Transverse colon (tissue), 4 donors: ENCODE data around the gene PLCB1. TPM values are rescaled to one million over a fixed set of nuclear protein-coding genes. Genes with fewer than 3 reads are reported as not detected.

Experiments used
- DNase-seq: peaks from one replicate; pipeline ENCODE4 v3.0.0-alpha.2; 2019
- H3K27ac ChIP-seq, 4 donors: fragments of 200-600 bp; sonication (generic); 2 replicates each; pipeline ENCODE4 v1.5.1; 2016 to 2018; ENCODE audit warnings: inconsistent platforms in 4 of 4
- H3K27me3 ChIP-seq: fragments of 200-600 bp; sonication (generic); 2 replicates; pipeline ENCODE4 v1.5.1; 2017; ENCODE audit warnings: inconsistent platforms
- H3K36me3 ChIP-seq, 4 donors: fragments of 200-600 bp; sonication (generic); 2 replicates each; pipeline ENCODE4 v1.5.1; 2017 to 2019; ENCODE audit warnings: inconsistent platforms in 4 of 4
- H3K4me1 ChIP-seq, 4 donors: fragments of 200-600 bp; sonication (generic); 2 replicates each; pipeline ENCODE4 v1.5.1; 2017 to 2020; ENCODE audit warnings: inconsistent platforms in 4 of 4
- H3K4me3 ChIP-seq, 4 donors: fragments of 200-600 bp; sonication (generic); 1 replicate in 1 of 4; 2 replicates in 3 of 4; pipeline versions ENCODE4 v1.5.1 to v1.6.1; 2017 to 2019; ENCODE audit warnings: inconsistent platforms in 4 of 4
- H3K9me3 ChIP-seq, 2 donors: fragments of 200-600 bp; sonication (generic); 2 replicates each; pipeline ENCODE4 v1.5.1; 2017 to 2019; ENCODE audit warnings: inconsistent platforms in 2 of 2
- EP300 ChIP-seq: sonication (generic); formaldehyde crosslinking; IDR thresholded peaks from one replicate; pipeline ENCODE4 v1.6.1; 2017; ENCODE audit warnings: antibody characterized with exemption, low read depth
- POLR2A ChIP-seq: fragments of 450-650 bp; IDR thresholded peaks from one replicate; pipeline ENCODE4 v1.6.1; 2016; ENCODE audit warnings: antibody characterized with exemption, mild to moderate bottlenecking, moderate library complexity
- POLR2AphosphoS5 ChIP-seq, 3 donors: sonication (generic); formaldehyde crosslinking; IDR thresholded peaks; one replicate each; pipeline ENCODE4 v1.6.1; 2016; ENCODE audit warnings: antibody characterized with exemption in 3 of 3
- WGBS, 2 donors: methylation state at CpG; one replicate each; pipeline ENCODE4 v1.1.5; 2018; ENCODE audit warnings: low coverage in 1 of 2; 5-methylcytosine and 5-hydroxymethylcytosine counted together
- in situ Hi-C, 4 donors: fragments of 200-750 bp; cut with MboI; loops; one replicate each; pipeline versions ENCODE4 v1.15.0 to v1.15.1; 2017; ENCODE audit warnings: low sequenced_read_pairs in 3 of 4, low pct_ligation_motif_present in 1 of 4, low pct_unique_long_range_greater_than_20kb in 1 of 4
- intact Hi-C: fragments of 100-400 bp; cut with DNase I; formaldehyde crosslinking; loops from one replicate; pipeline ENCODE4 v1.15.1; 2023; ENCODE audit warnings: low total_unique reads
- total RNA-seq, 4 donors: library from RNA; depleted of rRNA; stranded (reverse); fragments of >200 nt; gene quantifications; one replicate each; pipeline ENCODE4 v1.1.0, GENCODE V29; 2016
- TF ChIP-seq, protein P1 (sequence below), 5 experiments: fragments of 200-600 bp in 3 of 5; fragments of 450-650 bp in 2 of 5; sonication (generic) in 3 of 5; IDR thresholded peaks; 1 replicate in 2 of 5; 2 replicates in 3 of 5; pipeline ENCODE4 v1.5.1; 2016 to 2017; ENCODE audit warnings: antibody characterized with exemption in 5 of 5, inconsistent platforms in 3 of 5, mild to moderate bottlenecking in 2 of 5, moderate library complexity in 1 of 5

PLCB1 gene
- total RNA-seq, 4 donors from 2014 or later, result 13.1 to 18.6 (median 15.8) TPM

DNA sequence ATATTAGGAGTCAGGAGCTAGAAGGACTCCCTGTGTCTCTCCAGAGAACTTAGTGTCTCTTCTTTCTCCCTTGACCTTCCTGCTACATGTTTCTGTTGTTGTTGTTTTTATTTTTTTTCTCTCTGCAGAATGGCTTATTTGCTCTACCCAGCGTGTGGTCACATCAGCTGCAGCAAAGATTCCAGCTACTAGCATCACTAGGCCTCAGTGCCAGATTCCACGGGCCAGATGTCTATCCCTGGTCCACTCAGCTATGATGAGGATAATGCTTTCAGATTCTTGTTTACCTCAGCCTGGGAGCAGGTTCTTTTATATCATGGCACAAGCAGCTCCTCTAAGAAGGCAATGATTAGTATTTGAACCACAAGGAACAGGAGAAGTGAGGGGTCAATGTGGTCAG, 110.0 kb downstream of the PLCB1 start:
- intact Hi-C loops, result no loop called here
- WGBS, 2 donors, result 84 to 94% methylated on average over 2 of the region's 2 CpGs

GRCh38 chr20:8242827-8243724, 111.0 kb downstream of the PLCB1 start:
- 59 to 60% methylated on average over 4 to 7 of the region's 7 CpGs for WGBS, 2 donors
- no peak overlapping the region for H3K27ac ChIP-seq
- in situ Hi-C loops, result no loop called here

More for the DNA sequence above, 110.0 kb downstream of the PLCB1 start:
- peaks cover 0 to 22% (median 2%) of the 10 kb centered on the region in 4 donors for H3K4me1 ChIP-seq
- no peak overlapping the region for H3K4me3 ChIP-seq
- H3K36me3 ChIP-seq, result no peaks in the 10 kb centered on the region
- no peaks in the 10 kb centered on the region for H3K9me3 ChIP-seq
- in situ Hi-C loops, result no loop called here
- no peak for TF ChIP-seq POLR2AphosphoS5 (IDR thresholded peaks at IDR 0.05)
- no peak for DNase-seq
- H3K27me3 ChIP-seq, result no peaks in the 10 kb centered on the region
- H3K27ac ChIP-seq, result no peak overlapping the region

GRCh38 chr20:8244637-8245036, 112.6 kb downstream of the PLCB1 start:
- intact Hi-C loops, result no loop called here

More at GRCh38 chr20:8242827-8243724, 111.0 kb downstream of the PLCB1 start:
- Histone ChIP-seq H3K9me3 (no peaks in the 10 kb centered on the region), H3K4me1 (peaks cover 0 to 22% (median 2%) of the 10 kb centered on the region in 4 donors), H3K4me3 (no peak overlapping the region), H3K27me3 (no peaks in the 10 kb centered on the region), H3K36me3 (no peaks in the 10 kb centered on the region)
- DNase-seq, result no peak
- intact Hi-C loops, result no loop called here
- TF ChIP-seq EP300, result no peak
- TF ChIP-seq POLR2A, result no peak
- TF ChIP-seq, protein P1, sequence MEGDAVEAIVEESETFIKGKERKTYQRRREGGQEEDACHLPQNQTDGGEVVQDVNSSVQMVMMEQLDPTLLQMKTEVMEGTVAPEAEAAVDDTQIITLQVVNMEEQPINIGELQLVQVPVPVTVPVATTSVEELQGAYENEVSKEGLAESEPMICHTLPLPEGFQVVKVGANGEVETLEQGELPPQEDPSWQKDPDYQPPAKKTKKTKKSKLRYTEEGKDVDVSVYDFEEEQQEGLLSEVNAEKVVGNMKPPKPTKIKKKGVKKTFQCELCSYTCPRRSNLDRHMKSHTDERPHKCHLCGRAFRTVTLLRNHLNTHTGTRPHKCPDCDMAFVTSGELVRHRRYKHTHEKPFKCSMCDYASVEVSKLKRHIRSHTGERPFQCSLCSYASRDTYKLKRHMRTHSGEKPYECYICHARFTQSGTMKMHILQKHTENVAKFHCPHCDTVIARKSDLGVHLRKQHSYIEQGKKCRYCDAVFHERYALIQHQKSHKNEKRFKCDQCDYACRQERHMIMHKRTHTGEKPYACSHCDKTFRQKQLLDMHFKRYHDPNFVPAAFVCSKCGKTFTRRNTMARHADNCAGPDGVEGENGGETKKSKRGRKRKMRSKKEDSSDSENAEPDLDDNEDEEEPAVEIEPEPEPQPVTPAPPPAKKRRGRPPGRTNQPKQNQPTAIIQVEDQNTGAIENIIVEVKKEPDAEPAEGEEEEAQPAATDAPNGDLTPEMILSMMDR (IDR thresholded peaks at IDR 0.05), result no peak
- no peak for TF ChIP-seq POLR2AphosphoS5 (IDR thresholded peaks at IDR 0.05)

DNA sequence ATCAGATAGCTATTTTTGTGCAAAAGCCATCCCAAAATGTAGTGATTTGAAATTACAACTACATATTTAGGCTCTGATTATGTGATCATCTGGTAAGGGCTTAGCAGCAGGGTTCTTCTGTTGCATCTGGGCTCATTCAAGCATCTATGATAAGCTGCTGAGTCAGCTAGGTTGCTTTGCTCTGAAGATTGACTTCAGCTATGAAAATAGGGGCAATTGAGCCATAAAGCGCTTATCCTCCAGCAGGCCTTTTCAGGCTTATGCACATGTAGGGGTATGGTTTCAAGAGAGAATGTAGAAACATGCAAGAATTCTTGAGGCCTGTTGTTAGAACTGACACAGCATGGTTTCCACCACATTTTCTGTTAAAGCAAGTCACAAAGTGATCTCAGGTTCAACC, 114.1 kb downstream of the PLCB1 start:
- no peak for TF ChIP-seq POLR2A
- TF ChIP-seq EP300, result no peak
- no peak for TF ChIP-seq POLR2AphosphoS5 (IDR thresholded peaks at IDR 0.05)
- TF ChIP-seq, protein P1 (IDR thresholded peaks at IDR 0.05), result no peak
- Histone ChIP-seq H3K4me1 (peaks cover 0 to 22% (median 2%) of the 10 kb centered on the region in 4 donors), H3K27me3 (no peaks in the 10 kb centered on the region), H3K9me3 (no peaks in the 10 kb centered on the region), H3K36me3 (no peaks in the 10 kb centered on the region), H3K27ac (no peak overlapping the region), H3K4me3 (no peak overlapping the region)
- in situ Hi-C loops, result no loop called here
- 95% methylated on average over 1 of the region's 1 CpG; no CpG with 5 or more reads in 1 of the 2 donors for WGBS, 2 donors
- DNase-seq, result no peak
- intact Hi-C loops, result no loop called here

More at GRCh38 chr20:8244637-8245036, 112.6 kb downstream of the PLCB1 start:
- TF ChIP-seq, protein P1 (IDR thresholded peaks at IDR 0.05), result no peak
- TF ChIP-seq POLR2AphosphoS5 (IDR thresholded peaks at IDR 0.05) (no peak), EP300 (no peak), POLR2A (no peak)
- 70 to 73% methylated on average over 2 of the region's 2 CpGs for WGBS, 2 donors
- no peaks in the 10 kb centered on the region for H3K36me3 ChIP-seq
- in situ Hi-C loops, result no loop called here
- peaks cover 0 to 22% (median 2%) of the 10 kb centered on the region in 4 donors for H3K4me1 ChIP-seq
- no peak overlapping the region for H3K4me3 ChIP-seq
- H3K27ac ChIP-seq, result no peak overlapping the region
- DNase-seq, result no peak
- H3K9me3 ChIP-seq, result no peaks in the 10 kb centered on the region
- no peaks in the 10 kb centered on the region for H3K27me3 ChIP-seq
